SK-N-MC (cell line): ENCODE results near the gene DUSP15.
"Not testable (repeated sequence)": the region's sequence is repeated elsewhere in the genome, so short reads cannot be mapped to it uniquely, and the experiment has no call there.

Experiments
- DNase-seq: peaks from one replicate; pipeline ENCODE4 v3.0.0-alpha.2; 2011; ENCODE audit warnings: low read depth, low spot score
- H3K27ac ChIP-seq: fragments of 200-600 bp; sonication (generic); 2 replicates; pipeline ENCODE4 v1.5.1; 2016; ENCODE audit warnings: mixed run types
- H3K36me3 ChIP-seq: fragments of 200-600 bp; sonication (generic); 2 replicates; pipeline ENCODE4 v1.6.1; 2017; ENCODE audit warnings: antibody characterized with exemption, low read length, mixed read lengths; ENCODE audit not compliant: insufficient read depth
- H3K4me3 ChIP-seq: fragments of 200-600 bp; sonication (generic); 2 replicates; pipeline ENCODE4 v1.5.1; 2016
- H3K9ac ChIP-seq: fragments of 200-600 bp; sonication (generic); 2 replicates; pipeline ENCODE4 v1.8.0; 2017; ENCODE audit warnings: mixed run types, mixed read lengths; ENCODE audit not compliant: insufficient read length
- H3K9me3 ChIP-seq: fragments of 200-600 bp; sonication (generic); 2 replicates; pipeline ENCODE4 v1.6.1; 2017; ENCODE audit warnings: low read depth, mild to moderate bottlenecking, antibody characterized with exemption, low read length, moderate library complexity, mixed read lengths
- EZH2 ChIP-seq: fragments of 200-600 bp; sonication (generic); IDR thresholded peaks from one replicate; pipeline ENCODE4 v1.6.1; 2017; ENCODE audit warnings: antibody characterized with exemption
- FOXP2 ChIP-seq: optimal IDR thresholded peaks from 2 replicates; pipeline ENCODE3; 2011; ENCODE audit warnings: mild to moderate bottlenecking, moderate library complexity; ENCODE audit not compliant: insufficient read depth; ENCODE audit errors: extremely low read length, control extremely low read depth
- POLR2AphosphoS5 ChIP-seq: IDR thresholded peaks from 2 replicates; pipeline ENCODE4 v1.6.1; 2012; ENCODE audit warnings: mild to moderate bottlenecking, low read depth, low read length, borderline replicate concordance

DUSP15 gene, protein sequence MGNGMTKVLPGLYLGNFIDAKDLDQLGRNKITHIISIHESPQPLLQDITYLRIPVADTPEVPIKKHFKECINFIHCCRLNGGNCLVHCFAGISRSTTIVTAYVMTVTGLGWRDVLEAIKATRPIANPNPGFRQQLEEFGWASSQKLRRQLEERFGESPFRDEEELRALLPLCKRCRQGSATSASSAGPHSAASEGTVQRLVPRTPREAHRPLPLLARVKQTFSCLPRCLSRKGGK

GRCh38 chr20:31869942-31870725, at the start of gene DUSP15, which contains the start of gene TTLL9:
DUSP15 (minus strand) TSS chr20:31870527; CDS start chr20:31870337, 190 bp downstream.
TTLL9 (plus strand) TSS chr20:31870634; CDS start chr20:31871127, 493 bp downstream.
- Histone ChIP-seq H3K9ac (peak within 1 kb of the TSS; percentile 20), H3K4me3 (peak within 1 kb of the TSS; percentile 75), H3K27ac (no peak within 1 kb of the TSS)

DNA sequence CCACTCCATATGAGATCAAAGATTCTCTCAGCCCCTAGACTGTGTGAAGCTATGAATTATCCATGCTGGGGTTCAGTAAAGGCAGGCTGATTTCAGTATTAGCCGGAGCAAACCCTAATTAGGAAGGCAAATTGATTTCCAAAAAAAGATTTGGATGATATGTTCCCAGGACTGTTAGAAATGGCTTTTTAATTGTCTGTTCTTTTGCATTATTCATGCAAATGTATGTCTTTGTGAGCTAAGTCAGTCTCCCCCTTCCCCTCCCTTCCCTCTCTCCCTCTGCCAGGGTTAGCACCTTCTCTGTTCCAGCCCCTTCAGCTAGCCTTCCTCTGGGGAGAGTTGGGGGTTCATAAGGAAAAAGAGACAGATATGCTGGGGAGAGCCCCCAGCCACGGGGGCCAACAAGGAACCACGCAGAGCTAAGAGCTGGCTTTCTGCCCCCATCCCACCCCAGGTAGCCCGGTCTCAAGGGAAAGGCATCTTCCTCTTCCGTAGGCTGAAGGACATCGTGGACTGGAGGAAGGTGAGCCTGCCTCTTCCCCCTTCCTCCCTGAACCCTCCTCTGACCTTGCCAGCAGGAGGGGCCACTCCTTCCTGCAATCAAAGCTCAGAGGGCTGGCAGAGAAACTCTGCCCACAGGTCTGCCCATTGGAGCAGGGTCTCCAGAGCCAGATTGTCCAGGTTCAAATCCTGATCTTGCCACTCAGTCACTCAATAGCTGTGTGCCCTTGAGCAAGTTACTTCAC, 49.3 kb upstream of the DUSP15 start:
- no peak overlapping the region for H3K27ac ChIP-seq
- TF ChIP-seq EZH2, result no peak
- TF ChIP-seq FOXP2, result no peak
- TF ChIP-seq POLR2AphosphoS5, result no peak
- H3K9ac ChIP-seq, result no peak overlapping the region
- no peaks in the 10 kb centered on the region for H3K36me3 ChIP-seq
- H3K9me3 ChIP-seq, result no peaks in the 10 kb centered on the region
- DNase-seq, result no peak
- H3K4me3 ChIP-seq, result no peak overlapping the region

More at GRCh38 chr20:31869942-31870725, at the start of gene DUSP15, which contains the start of gene TTLL9:
- H3K36me3 ChIP-seq, result no peaks in the 10 kb centered on the region
- no peak for DNase-seq
- TF ChIP-seq FOXP2 (no peak), EZH2 (no peak), POLR2AphosphoS5 (no peak)
- no peaks in the 10 kb centered on the region for H3K9me3 ChIP-seq

GRCh38 chr20:31918466-31919105, 48.3 kb upstream of the DUSP15 start:
- no peak for DNase-seq
- Histone ChIP-seq H3K36me3 (no peaks in the 10 kb centered on the region), H3K9me3 (no peaks in the 10 kb centered on the region), H3K27ac (no peak overlapping the region), H3K9ac (no peak overlapping the region), H3K4me3 (no peak overlapping the region)
- TF ChIP-seq POLR2AphosphoS5, result no peak
- no peak for TF ChIP-seq FOXP2
- TF ChIP-seq EZH2, result no peak

DNA sequence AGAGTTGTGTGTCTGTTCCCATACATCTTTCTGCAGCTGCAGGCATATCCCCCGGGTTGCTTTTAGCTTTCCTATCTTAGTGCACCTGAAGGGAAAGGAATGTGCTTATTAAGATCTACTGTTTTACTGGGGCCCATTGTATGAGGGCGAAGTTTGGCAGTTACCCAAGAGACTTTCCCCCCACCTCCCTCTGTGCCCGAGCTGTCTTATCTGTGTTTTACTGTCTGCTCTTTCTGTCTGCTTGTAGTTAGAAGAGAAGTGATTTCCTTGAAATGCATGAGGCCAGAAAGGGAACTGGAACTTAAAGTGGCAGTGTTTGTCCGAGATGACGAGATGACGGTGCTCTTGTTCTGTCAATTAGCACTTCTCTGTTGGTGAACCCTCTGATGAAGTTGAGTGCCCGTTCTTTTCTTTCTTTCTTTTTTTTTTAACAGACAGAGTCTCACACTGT, 47.7 kb upstream of the DUSP15 start:
- not testable (repeated sequence) for H3K9me3 ChIP-seq, DNase-seq, H3K27ac ChIP-seq, H3K9ac ChIP-seq, H3K36me3 ChIP-seq, H3K4me3 ChIP-seq

GRCh38 chr20:31916708-31917107, 46.4 kb upstream of the DUSP15 start:
- no peak overlapping the region for H3K4me3 ChIP-seq
- no peaks in the 10 kb centered on the region for H3K9me3 ChIP-seq
- H3K27ac ChIP-seq, result no peak overlapping the region
- TF ChIP-seq EZH2 (no peak), FOXP2 (no peak), POLR2AphosphoS5 (no peak)
- H3K36me3 ChIP-seq, result no peaks in the 10 kb centered on the region
- DNase-seq, result no peak
- H3K9ac ChIP-seq, result no peak overlapping the region

DNA sequence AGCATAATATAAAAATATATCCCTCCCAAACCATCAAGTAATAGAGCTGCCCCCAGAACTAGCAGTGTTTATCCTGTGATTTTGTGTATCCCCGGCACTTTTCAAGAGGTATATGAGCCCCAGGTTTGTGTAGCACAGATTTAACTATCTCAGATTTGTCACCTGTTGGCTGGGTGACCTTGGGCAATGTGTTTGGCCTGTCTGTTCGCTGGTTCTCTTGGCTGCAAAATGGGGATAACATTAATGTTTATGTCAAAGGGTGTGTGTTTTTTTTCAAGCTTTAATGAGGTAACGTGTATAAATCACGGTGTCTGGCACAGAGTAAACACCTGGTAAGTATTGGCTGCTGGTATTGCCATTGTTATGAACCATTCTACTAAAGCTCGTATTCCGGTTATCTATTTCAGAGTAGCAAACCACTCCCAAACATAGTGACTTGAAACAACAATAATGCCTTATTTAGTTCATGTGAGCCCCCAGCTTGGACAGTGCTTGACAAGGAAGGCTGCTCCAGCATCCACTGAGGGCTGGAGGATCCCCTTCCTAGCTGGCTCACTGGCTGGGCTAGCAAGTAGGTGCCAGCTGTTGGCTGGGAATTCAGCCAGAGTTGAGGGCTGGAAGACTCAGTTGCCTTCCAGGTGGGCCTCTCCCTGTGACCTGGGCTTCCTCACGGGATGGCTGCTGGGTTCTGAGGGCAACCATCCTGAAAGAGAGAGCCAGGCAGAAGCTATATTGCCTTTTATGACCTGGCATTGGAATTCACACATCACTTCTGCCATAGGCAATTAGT, 45.4 kb upstream of the DUSP15 start:
- Histone ChIP-seq H3K27ac (no peak overlapping the region), H3K9ac (no peak overlapping the region), H3K36me3 (no peaks in the 10 kb centered on the region), H3K9me3 (no peaks in the 10 kb centered on the region), H3K4me3 (no peak overlapping the region)
- TF ChIP-seq POLR2AphosphoS5, result no peak
- no peak for TF ChIP-seq EZH2
- TF ChIP-seq FOXP2, result no peak
- no peak for DNase-seq

- Histone ChIP-seq H3K9ac (no peak overlapping the region), H3K4me3 (no peak overlapping the region), H3K9me3 (no peaks in the 10 kb centered on the region), H3K27ac (no peak overlapping the region), H3K36me3 (no peaks in the 10 kb centered on the region)
- no peak for DNase-seq
- no peak for TF ChIP-seq FOXP2
- no peak for TF ChIP-seq EZH2
- TF ChIP-seq POLR2AphosphoS5, result no peak
Measured at GRCh38 chr20:31914170-31914569, 43.8 kb upstream of the DUSP15 start.

DNA sequence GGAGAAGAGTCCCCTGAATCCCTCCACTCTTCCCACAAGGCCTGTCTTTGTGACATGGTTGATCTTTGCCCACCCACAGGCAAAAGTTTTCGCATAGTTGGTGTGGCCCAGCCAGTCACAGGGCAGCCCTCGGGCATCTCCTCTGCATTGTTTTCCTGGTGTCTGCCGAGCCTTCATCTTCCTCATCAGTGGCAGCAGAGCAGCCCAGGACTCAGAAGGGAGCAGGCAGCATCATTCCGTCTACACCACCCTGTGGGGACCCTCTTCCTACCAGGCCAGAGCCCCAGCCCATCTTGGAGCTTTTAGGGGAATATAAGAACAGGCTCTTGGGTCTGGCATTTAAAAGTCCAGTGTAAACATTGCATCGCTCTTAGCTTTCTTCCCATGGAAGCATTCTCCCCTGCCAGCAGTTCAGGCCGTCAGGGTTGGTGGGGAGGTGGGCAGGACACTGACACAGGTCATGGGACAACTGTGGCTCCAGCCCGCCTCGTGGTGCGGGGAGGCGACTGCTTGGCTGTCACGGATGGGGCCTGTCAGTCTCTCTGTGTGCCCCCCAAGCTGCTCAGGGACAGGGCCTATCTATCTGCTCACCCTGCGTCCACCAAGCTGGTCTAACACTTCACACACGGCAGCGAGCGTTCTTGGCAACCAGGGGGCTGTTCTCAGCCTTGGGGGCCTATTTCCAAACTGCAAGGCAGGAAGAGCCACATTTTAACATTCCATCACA, 43.3 kb upstream of the DUSP15 start:
- TF ChIP-seq POLR2AphosphoS5 (no peak), EZH2 (no peak), FOXP2 (no peak)
- no peak for DNase-seq
- Histone ChIP-seq H3K9me3 (no peaks in the 10 kb centered on the region), H3K9ac (no peak overlapping the region), H3K36me3 (no peaks in the 10 kb centered on the region), H3K4me3 (no peak overlapping the region), H3K27ac (no peak overlapping the region)
